ENCODE results near the gene SRSF12. TPM values are rescaled to one million over a fixed set of nuclear protein-coding genes. Genes with fewer than 3 reads are reported as not detected.

The SRSF12 gene
- total RNA-seq, 4 donors from 2014 or later: 2.8 to 12.7 TPM; not detected in 2

DNA sequence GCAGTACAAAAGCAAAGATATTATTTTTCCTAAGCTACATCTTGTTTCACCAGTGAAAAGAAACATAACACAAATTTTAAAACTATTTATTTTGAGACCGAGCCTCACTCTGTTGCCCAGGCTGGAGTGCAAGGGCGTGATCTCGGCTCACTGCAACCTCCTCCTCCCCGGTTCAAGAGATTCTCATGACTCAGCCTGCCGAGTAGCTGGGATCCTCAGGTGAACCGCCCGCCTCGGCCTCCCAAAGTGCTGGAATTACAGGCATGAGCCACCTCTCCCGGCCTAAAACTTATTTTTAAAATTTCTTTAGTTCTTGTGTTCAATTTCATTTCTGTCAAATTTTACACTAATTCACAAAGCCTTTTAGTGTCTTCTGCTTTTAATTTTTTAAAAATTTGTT, 5.9 kb downstream of the SRSF12 start:
- Histone ChIP-seq H3K36me3 (no peaks in the 10 kb centered on the region), H3K4me3 (no peak overlapping the region), H3K4me1 (no peaks in the 10 kb centered on the region), H3K27ac (no peak overlapping the region), H3K27me3 (no peaks in the 10 kb centered on the region), H3K9me3 (no peaks in the 10 kb centered on the region)
- TF ChIP-seq CTCF (IDR thresholded peaks at IDR 0.05): no peak
- TF ChIP-seq POLR2A (IDR thresholded peaks at IDR 0.05): no peak
- no peak for DNase-seq
- intact Hi-C loops (cut with DNase I; ENCODE audit: low total_unique reads): no loop called here

GRCh38 chr6:89110284-89110683, 7.6 kb downstream of the SRSF12 start:
- intact Hi-C loops (cut with DNase I; ENCODE audit: low total_unique reads): no loop called here
- Histone ChIP-seq H3K27me3 (no peaks in the 10 kb centered on the region), H3K4me1 (no peaks in the 10 kb centered on the region), H3K27ac (no peak overlapping the region), H3K36me3 (no peaks in the 10 kb centered on the region), H3K4me3 (no peak overlapping the region), H3K9me3 (no peaks in the 10 kb centered on the region)
- DNase-seq: no peak
- TF ChIP-seq POLR2A (IDR thresholded peaks at IDR 0.05) (no peak), CTCF (IDR thresholded peaks at IDR 0.05) (no peak)

GRCh38 chr6:89100114-89100513, 17.8 kb downstream of the SRSF12 start:
- Histone ChIP-seq H3K27me3 (no peaks in the 10 kb centered on the region), H3K36me3 (no peaks in the 10 kb centered on the region), H3K27ac (no peak overlapping the region), H3K9me3 (no peaks in the 10 kb centered on the region), H3K4me3 (no peak overlapping the region), H3K4me1 (no peaks in the 10 kb centered on the region)
- TF ChIP-seq CTCF (IDR thresholded peaks at IDR 0.05) (no peak), POLR2A (IDR thresholded peaks at IDR 0.05) (no peak)
- DNase-seq: no peak
- intact Hi-C loops (cut with DNase I; ENCODE audit: low total_unique reads): no loop called here

DNA sequence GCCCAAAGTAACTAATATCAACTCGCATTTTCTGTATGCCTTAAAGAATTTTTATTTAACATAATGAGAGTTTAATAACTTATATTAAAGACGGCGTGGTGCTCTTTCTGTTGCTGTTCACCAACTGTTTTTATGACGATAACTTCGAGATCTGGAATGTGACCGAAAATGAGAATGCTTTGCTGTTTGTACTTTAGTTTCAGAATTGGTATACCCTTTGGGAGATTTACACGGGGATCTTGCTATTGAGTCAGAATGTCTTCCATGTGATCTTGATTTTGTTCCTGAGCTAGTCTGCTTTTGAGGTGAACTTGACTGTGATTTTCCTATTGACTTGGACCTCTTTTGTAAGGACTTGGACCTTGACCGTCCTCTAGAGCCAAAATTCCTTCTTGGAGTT, 19.4 kb downstream of the SRSF12 start:
- H3K27me3 ChIP-seq: no peaks in the 10 kb centered on the region

GRCh38 chr6:89087881-89088280, 30.0 kb downstream of the SRSF12 start:
- H3K4me1 ChIP-seq: no peaks in the 10 kb centered on the region
- no peak overlapping the region for H3K27ac ChIP-seq
- no peaks in the 10 kb centered on the region for H3K27me3 ChIP-seq
- no peaks in the 10 kb centered on the region for H3K36me3 ChIP-seq
- DNase-seq: no peak
- H3K4me3 ChIP-seq: no peak overlapping the region
- intact Hi-C loops (cut with DNase I; ENCODE audit: low total_unique reads): no loop called here
- TF ChIP-seq POLR2A (IDR thresholded peaks at IDR 0.05) (no peak), CTCF (IDR thresholded peaks at IDR 0.05) (no peak)
- H3K9me3 ChIP-seq: no peaks in the 10 kb centered on the region

More for the DNA sequence above, 19.4 kb downstream of the SRSF12 start:
- DNase-seq: no peak
- Histone ChIP-seq H3K4me1 (no peaks in the 10 kb centered on the region), H3K9me3 (no peaks in the 10 kb centered on the region), H3K4me3 (no peak overlapping the region), H3K36me3 (no peaks in the 10 kb centered on the region), H3K27ac (no peak overlapping the region)
- TF ChIP-seq CTCF (IDR thresholded peaks at IDR 0.05): no peak
- no peak for TF ChIP-seq POLR2A (IDR thresholded peaks at IDR 0.05)
- intact Hi-C loops (cut with DNase I; ENCODE audit: low total_unique reads): no loop called here
